C1 segment of cervical spinal cord (tissue), 14 donors: Measurements from ENCODE around the gene SIRPD.
A peak's percentile ranks its signal among the peaks of the same experiment; 100 is the strongest.

Source experiments
- DNase-seq, 14 donors: peaks; one replicate each; lab custom pipeline; 2025; lab: John Stamatoyannopoulos, UW

The SIRPD gene

DNA sequence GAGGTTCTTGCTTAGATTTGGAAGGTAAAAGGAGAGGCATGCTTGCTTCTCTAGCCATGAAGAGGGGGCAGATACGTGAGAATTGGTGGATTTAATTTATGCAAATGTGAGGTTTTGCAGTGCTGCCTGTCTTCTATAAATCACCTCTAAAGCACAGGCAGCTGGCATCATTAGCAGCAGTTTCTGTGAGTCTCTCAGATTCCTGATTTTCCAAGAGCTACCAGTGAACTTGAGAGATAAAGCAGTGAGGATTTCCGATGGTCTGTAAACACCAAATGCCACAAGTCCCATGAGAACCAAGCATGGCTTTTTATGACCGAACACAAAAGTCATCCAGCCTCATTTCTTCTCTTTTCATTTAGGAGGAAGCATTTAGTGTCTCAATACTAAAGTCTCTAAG, 63.1 kb downstream of the SIRPD start:
- DNase-seq = no peak

DNA sequence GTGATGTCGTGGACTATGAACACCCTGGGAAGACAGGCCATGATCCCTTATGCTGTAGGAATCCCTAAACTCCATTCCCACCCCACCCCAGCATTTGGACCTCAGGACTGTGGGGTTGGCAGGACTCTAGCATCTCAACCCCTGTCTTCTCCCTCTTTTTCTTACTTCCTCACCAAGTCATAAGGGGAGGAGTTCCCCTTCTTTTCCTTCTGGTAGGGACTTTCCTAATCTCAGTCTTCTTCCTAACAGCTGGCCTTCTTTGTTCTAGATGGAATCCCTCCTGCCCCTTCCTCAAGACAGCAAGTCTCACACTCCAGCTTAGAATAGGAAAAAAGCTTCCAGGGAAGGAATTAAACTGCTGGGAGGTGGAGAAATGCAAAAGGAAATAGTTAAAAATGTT, 64.0 kb downstream of the SIRPD start:
- no peak for DNase-seq

DNA sequence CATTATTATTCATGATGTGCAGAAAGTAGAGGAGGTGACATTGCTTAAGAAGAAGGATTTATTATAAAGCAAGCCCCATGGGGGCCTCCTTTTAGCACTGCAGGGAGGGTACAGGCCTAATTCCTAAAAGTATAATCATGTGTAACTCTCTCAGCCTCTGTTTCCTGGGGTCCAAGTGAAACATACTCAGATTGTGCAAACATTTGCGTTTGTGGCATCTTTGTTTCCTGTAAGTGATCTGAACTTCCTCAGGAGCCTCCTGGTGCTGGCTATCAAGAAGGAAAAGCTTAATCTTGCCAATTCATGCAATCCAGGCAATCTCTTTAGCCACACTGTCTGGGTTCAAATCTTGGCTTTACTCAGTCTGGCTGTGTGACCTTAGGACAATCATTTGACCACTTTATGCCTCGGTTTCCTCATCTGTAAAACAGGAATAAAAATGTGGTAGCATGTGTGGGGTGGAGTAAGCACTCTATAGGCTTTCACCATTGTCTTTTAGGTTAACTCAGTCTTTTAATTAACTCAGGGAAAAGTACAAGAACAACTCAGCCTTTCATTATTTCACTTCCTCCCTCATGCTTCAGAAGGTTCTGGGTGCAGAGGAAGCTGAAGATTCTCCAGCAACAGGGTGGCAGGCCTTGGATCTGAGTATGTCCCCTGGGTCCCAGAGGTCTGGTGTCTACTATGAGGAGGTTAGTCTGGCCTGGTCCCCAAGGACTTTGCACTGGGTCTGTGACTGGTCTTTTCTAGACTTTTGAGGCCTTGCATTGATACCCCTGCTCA, 65.5 kb downstream of the SIRPD start:
- DNase-seq = no peak

DNA sequence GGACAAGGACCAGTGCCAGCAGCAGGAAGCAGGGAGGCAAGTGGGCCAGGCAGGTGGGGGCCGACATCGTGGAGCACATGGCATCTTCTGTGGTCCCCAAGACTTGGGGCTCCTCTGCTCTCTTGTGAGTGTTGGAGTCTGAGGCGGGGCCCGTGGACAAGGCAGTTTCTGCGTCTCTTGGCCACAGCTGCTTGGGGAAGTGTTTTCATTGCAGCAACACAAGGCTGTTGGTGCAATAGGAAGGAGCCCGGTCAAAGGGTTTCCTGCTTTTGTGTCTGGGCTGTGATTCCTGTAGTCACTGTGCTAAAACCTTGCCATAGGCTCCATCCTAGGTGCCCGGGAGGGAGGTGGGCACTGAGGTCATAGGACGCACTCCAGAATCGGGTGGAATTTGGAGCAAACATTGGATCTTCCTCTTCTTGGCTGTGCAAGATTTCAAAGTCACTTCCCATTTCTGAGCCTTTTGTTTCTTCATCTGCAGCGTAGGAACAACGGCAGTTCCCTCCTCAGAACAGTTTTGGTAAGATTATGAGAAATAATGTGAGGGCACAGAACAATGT, 66.1 kb downstream of the SIRPD start, which contains the start of gene SIRPB2:
TSS of gene SIRPB2 (minus strand) at position 140 of the 560 bp plus-strand sequence. CDS start at position 79, 61 bp downstream.
- peak in 3 of 14 donors; percentile 21 to 40 (median 27) for DNase-seq

DNA sequence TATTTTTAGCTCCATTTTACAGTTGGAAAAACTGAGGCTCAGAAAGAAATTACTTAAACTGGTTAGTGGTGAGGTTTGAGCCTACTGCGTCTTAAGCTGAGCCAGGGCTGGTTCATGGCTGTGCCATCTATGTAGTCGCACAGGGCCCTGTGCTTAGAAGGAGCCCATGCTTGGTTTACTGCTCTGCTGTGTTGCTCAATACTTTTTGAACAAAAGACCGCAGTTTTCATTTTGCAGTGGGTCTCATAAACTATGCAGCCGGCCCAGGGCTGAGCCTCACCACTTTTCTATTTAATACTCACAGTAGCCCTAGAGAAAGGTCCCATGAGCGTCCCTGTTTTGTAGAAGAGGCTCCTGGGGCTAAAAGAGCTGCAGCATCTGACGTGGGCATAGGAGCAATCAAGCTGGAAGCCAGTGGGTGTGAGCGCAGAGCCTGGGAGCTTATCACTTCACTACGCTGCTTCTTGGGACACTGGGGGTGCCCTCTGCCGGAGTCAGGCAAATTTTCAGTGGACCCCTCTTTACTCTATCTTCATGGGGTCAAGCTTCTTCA, 66.8 kb downstream of the SIRPD start:
- DNase-seq = no peak

DNA sequence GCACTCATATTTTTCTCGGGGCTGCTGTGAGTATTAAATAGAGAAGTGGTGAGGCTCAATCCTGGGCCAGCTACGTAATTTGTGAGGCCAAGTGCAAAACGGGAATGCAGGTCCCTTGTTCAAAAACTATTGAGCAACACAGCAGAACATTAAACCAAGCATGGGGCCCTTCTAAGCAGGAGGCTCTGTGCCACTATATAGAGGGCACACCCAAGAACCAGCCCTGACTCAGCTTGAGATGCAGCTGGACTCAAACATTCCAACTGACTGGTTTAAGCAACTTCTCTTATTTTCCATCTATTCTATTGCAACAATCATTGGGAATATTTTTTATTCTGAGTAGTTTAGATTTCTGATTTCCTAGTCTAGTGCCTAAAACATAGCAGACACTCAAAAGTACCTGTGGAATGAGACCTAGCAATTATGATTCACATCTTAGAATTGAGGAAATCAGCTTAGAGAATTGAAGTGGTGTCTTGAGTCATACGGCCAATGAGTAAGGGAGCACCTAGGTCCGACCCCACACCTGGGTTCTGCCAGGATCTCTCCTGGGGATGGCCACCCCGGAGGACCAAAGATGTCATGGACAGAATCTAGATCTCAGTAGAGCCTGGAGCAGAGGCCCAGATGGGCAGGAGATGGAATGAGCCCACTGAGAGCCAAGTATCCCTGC, 67.6 kb downstream of the SIRPD start:
- DNase-seq = no peak

DNA sequence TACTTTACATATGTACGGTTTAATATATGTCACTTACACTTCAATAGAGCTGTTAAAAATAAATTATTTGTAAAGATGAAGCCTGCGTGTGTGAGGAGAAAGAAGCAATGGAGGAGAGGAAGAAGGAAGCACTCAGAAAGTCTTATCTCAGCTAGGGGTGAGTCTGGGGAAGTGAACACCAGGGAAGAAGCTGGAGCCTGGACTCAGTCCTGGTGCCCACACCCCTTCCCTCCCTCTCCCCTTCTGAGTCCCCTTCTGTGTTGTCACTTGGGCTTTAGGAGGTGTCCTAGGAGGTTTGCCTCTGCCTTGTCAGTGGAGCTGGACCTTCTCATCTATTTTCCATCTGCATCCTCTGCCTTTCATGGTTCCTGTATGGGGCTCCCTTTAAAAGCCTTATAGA, 68.2 kb downstream of the SIRPD start:
- DNase-seq = no peak

DNA sequence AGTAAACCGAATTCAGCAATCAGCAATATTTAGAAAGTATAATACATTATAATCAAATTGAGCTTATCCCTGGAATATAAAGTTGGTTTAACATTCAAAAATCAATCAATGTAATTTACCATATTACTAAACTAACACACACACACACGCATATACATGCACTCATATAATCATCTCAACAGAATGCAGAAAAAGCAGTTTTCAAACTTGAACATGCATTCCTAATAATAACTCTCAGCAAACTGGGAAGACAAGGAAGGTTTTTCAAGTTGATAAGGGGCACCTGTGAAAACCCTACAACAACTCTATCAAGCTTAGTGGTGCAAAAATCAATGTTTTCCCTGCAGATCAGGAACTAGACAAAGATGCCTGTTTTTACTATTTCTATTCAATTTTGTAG, 70.9 kb downstream of the SIRPD start:
- DNase-seq = no peak

DNA sequence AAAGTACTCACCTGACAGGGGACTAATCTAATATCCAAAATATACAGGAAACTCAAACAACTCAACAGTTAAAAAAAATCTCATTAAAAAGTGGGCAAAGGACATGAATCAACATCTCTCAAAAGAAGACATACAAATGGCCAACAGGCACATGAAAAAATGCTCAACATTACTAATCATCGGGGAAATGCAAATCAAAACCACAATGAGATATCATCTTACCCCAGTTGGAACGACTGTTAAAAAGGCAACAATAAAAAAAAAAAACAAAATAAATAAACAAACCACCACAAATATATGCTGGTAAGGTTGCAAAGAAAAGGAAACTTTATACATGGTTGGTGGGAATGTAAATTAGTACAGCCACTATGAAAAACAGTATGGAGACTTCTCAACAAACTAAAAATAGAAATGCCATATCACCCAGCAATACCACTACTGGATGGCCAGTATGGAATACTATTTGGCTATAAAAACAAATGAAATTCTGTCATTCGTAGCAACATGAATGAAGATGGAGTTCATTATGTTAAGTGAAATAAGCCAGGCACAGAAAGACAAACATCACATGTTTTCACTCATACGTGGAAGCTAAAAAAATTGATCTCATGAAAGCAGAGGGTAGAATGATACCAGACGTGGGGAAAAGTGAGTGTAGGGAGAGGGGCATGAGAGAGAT, 72.9 kb downstream of the SIRPD start:
- DNase-seq = no peak
